ENCODE results near the gene CYBC1. TPM values are rescaled to one million over a fixed set of nuclear protein-coding genes. Genes with fewer than 3 reads are reported as not detected.

Gene CYBC1
- total and polyA plus RNA-seq, 9 of the 15 experiments (the other 6 are each of a cell fraction or from before 2014, with no cell fraction given) = 1.3 to 71.8 (median 49.9) TPM

GRCh38 chr17:82461827-82462524 is 11.4 kb upstream of the CYBC1 start (continued):
- peak in 1 of 2 experiments; percentile 85; a peak in 2 of 4 replicates for TF ChIP-seq ZNF639 (CRISPR knock-in tag; conservative IDR thresholded peaks at IDR 0.05 in 1 of 2, IDR thresholded peaks at IDR 0.05 in 1 of 2)
- TF ChIP-seq DACH1 (IDR thresholded peaks at IDR 0.05; ENCODE audit: partially characterized antibody) = no peak
- peak; percentile 86 for TF ChIP-seq ESRRA (IDR thresholded peaks at IDR 0.05; ENCODE audit: borderline replicate concordance, low read depth)
- no peak for TF ChIP-seq MCM5 (IDR thresholded peaks at IDR 0.05; ENCODE audit: low read depth)
- no peak for TF ChIP-seq ZNF75A (CRISPR knock-in tag; IDR thresholded peaks at IDR 0.05)
- no peak for TF ChIP-seq ZNF354B (CRISPR knock-in tag; IDR thresholded peaks at IDR 0.05)
- peak; percentile 72 for TF ChIP-seq FOSL1 (tag; conservative IDR thresholded peaks at IDR 0.05)
- peak; percentile 91 for TF ChIP-seq HMBOX1 (IDR thresholded peaks at IDR 0.05)
- no peak for TF ChIP-seq GABPB1 (CRISPR knock-in tag; IDR thresholded peaks at IDR 0.05)
- TF ChIP-seq PRPF4 (IDR thresholded peaks at IDR 0.05; ENCODE audit: insufficient read depth, low read depth, low read length, poor library complexity, severe bottlenecking) = no peak
- TF ChIP-seq ZKSCAN3 (CRISPR knock-in tag; IDR thresholded peaks at IDR 0.05) = no peak
- peak; percentile 54 for TF ChIP-seq NFRKB (IDR thresholded peaks at IDR 0.05; ENCODE audit: low read depth)
- no peak for TF ChIP-seq MGA (IDR thresholded peaks at IDR 0.05)
- peak; percentile 100 for TF ChIP-seq DPF2 (IDR thresholded peaks at IDR 0.05)

Data from K562 (cell line).